Hepatocyte (in vitro differentiated cells): Measurements from ENCODE around the gene GRK5. TPM values are rescaled to one million over a fixed set of nuclear protein-coding genes. Genes with fewer than 3 reads are reported as not detected.

ENCODE experiments used
- DNase-seq: peaks from one replicate; pipeline ENCODE4 v3.0.0-alpha.2; 2016; ENCODE audit warnings: low spot score
- H2AFZ ChIP-seq: fragments of 200-600 bp; sonication (generic); 2 replicates; pipeline ENCODE4 v1.6.0; 2016; ENCODE audit warnings: antibody characterized with exemption, mild to moderate bottlenecking
- H3K27ac ChIP-seq: fragments of 200-600 bp; sonication (generic); 2 replicates; pipeline ENCODE4 v1.5.1; 2016; ENCODE audit warnings: mild to moderate bottlenecking
- H3K27me3 ChIP-seq: fragments of 200-600 bp; sonication (generic); 2 replicates; pipeline ENCODE4 v1.6.1; 2016
- H3K36me3 ChIP-seq: fragments of 200-600 bp; sonication (generic); replicated peaks from 2 replicates; pipeline ENCODE4 v1.5.1; 2016; ENCODE audit warnings: low read depth; ENCODE audit not compliant: insufficient read depth
- H3K4me1 ChIP-seq: fragments of 200-600 bp; sonication (generic); 2 replicates; pipeline ENCODE4 v1.5.1; 2016; ENCODE audit warnings: mild to moderate bottlenecking, moderate library complexity; ENCODE audit not compliant: insufficient read depth
- H3K4me2 ChIP-seq: fragments of 200-600 bp; sonication (generic); 2 replicates; pipeline ENCODE4 v1.6.0; 2016
- H3K4me3 ChIP-seq: fragments of 200-600 bp; sonication (generic); 2 replicates; pipeline ENCODE4 v1.5.1; 2016; ENCODE audit warnings: mild to moderate bottlenecking
- H3K79me2 ChIP-seq: fragments of 200-600 bp; sonication (generic); 2 replicates; pipeline ENCODE4 v1.6.0; 2017; ENCODE audit warnings: mild to moderate bottlenecking
- H3K9me2 ChIP-seq: fragments of 200-600 bp; sonication (generic); replicated peaks from 2 replicates; pipeline ENCODE4 v1.6.0; 2017; ENCODE audit warnings: mild to moderate bottlenecking; ENCODE audit not compliant: insufficient read depth
- H3K9me3 ChIP-seq: fragments of 200-600 bp; sonication (generic); 2 replicates; pipeline ENCODE4 v1.5.1; 2016; ENCODE audit warnings: low read depth, mild to moderate bottlenecking
- H4K20me1 ChIP-seq: fragments of 200-600 bp; sonication (generic); 2 replicates; pipeline ENCODE4 v1.6.0; 2016; ENCODE audit warnings: mild to moderate bottlenecking; ENCODE audit not compliant: insufficient read depth, poor library complexity, severe bottlenecking
- CTCF ChIP-seq: fragments of 200-600 bp; sonication (generic); IDR thresholded peaks from 2 replicates; pipeline ENCODE4 v1.5.1; 2016; ENCODE audit warnings: antibody characterized with exemption, mild to moderate bottlenecking; ENCODE audit not compliant: poor library complexity
- EZH2 ChIP-seq: fragments of 200-600 bp; sonication (generic); IDR thresholded peaks from 2 replicates; pipeline ENCODE4 v1.6.1; 2016; ENCODE audit warnings: antibody characterized with exemption, mild to moderate bottlenecking, borderline replicate concordance
- EZH2phosphoT487 ChIP-seq: fragments of 200-600 bp; sonication (generic); IDR thresholded peaks from one replicate; pipeline ENCODE4 v1.6.1; 2018; ENCODE audit warnings: antibody characterized with exemption, mild to moderate bottlenecking, low read depth, moderate library complexity; ENCODE audit not compliant: unreplicated experiment, severe bottlenecking
- WGBS: methylation state at CpG from one replicate; pipeline ENCODE4 v1.1.6; 2016; ENCODE audit warnings: low lambda C conversion rate; ENCODE audit errors: missing lambda C conversion rate; 5-methylcytosine and 5-hydroxymethylcytosine counted together
- polyA plus RNA-seq: library from polyadenylated mRNA; unstranded; fragments of >200 nt; fragmentation: Nextera tagmentation; extraction: Ambion mirVana; gene quantifications from 2 replicates; pipeline ENCODE4 v1.2.1, GENCODE V29; 2016
- total RNA-seq: library from RNA; depleted of rRNA; stranded (reverse); fragments of >200 nt; gene quantifications from 2 replicates; pipeline ENCODE4 v1.2.3, GENCODE V29; 2014

Gene GRK5
- total and polyA plus RNA-seq, 2 experiments from 2014 or later, result 7.6 to 19.9 TPM

- no peak for TF ChIP-seq CTCF
- TF ChIP-seq EZH2phosphoT487, result no peak
- no peak for TF ChIP-seq EZH2
- H4K20me1 ChIP-seq, result no peaks in the 10 kb centered on the region
- H3K79me2 ChIP-seq, result peaks cover 7% of the 10 kb centered on the region
- H3K27me3 ChIP-seq, result no peaks in the 10 kb centered on the region
- H3K27ac ChIP-seq, result peak overlapping the region; percentile 92
- H3K4me3 ChIP-seq, result no peak overlapping the region
- H3K9me2 ChIP-seq, result no peaks in the 10 kb centered on the region
- DNase-seq, result no peak
- WGBS, result 84% methylated on average over 8 of the region's 8 CpGs
- H3K9me3 ChIP-seq, result no peaks in the 10 kb centered on the region
- H3K36me3 ChIP-seq, result no peaks in the 10 kb centered on the region
- no peak overlapping the region for H2AFZ ChIP-seq
- H3K4me1 ChIP-seq, result peaks cover 12% of the 10 kb centered on the region
- H3K4me2 ChIP-seq, result peak overlapping the region; percentile 98
Measured at GRCh38 chr10:119166564-119166963, 40.8 kb upstream of the GRK5 start.

- Histone ChIP-seq H3K4me3 (no peak overlapping the region), H3K27ac (no peak overlapping the region), H3K36me3 (no peaks in the 10 kb centered on the region), H2AFZ (no peak overlapping the region), H3K4me2 (no peak overlapping the region), H3K9me3 (no peaks in the 10 kb centered on the region), H3K79me2 (peaks cover 10% of the 10 kb centered on the region), H3K4me1 (peaks cover 12% of the 10 kb centered on the region), H4K20me1 (no peaks in the 10 kb centered on the region), H3K9me2 (no peaks in the 10 kb centered on the region), H3K27me3 (no peaks in the 10 kb centered on the region)
- no peak for DNase-seq
- 82% methylated on average over 8 of the region's 8 CpGs for WGBS
- no peak for TF ChIP-seq EZH2phosphoT487
- TF ChIP-seq CTCF, result no peak
- no peak for TF ChIP-seq EZH2
Measured at GRCh38 chr10:119167041-119167440, 40.3 kb upstream of the GRK5 start.

- H2AFZ ChIP-seq, result no peak overlapping the region
- no peak overlapping the region for H3K4me3 ChIP-seq
- peaks cover 17% of the 10 kb centered on the region for H3K4me1 ChIP-seq
- H3K27me3 ChIP-seq, result no peaks in the 10 kb centered on the region
- DNase-seq, result no peak
- H3K9me3 ChIP-seq, result no peaks in the 10 kb centered on the region
- no peak overlapping the region for H3K4me2 ChIP-seq
- H3K79me2 ChIP-seq, result peaks cover 44% of the 10 kb centered on the region
- TF ChIP-seq EZH2, result no peak
- H4K20me1 ChIP-seq, result no peaks in the 10 kb centered on the region
- H3K36me3 ChIP-seq, result no peaks in the 10 kb centered on the region
- 50% methylated on average over 2 of the region's 2 CpGs for WGBS
- no peak overlapping the region for H3K27ac ChIP-seq
- no peaks in the 10 kb centered on the region for H3K9me2 ChIP-seq
Measured at GRCh38 chr10:119174109-119174508, 33.3 kb upstream of the GRK5 start.

- H3K4me1 ChIP-seq, result peaks cover 17% of the 10 kb centered on the region
- DNase-seq, result peak; percentile 22
- no peaks in the 10 kb centered on the region for H3K27me3 ChIP-seq
- no peak overlapping the region for H2AFZ ChIP-seq
- H3K9me3 ChIP-seq, result no peaks in the 10 kb centered on the region
- peaks cover 44% of the 10 kb centered on the region for H3K79me2 ChIP-seq
- H3K4me3 ChIP-seq, result no peak overlapping the region
- TF ChIP-seq EZH2phosphoT487 (no peak), EZH2 (no peak), CTCF (no peak)
- H3K36me3 ChIP-seq, result no peaks in the 10 kb centered on the region
- WGBS, result 73% methylated on average over 6 of the region's 6 CpGs
- no peaks in the 10 kb centered on the region for H4K20me1 ChIP-seq
- H3K4me2 ChIP-seq, result peak overlapping the region; percentile 84
- no peaks in the 10 kb centered on the region for H3K9me2 ChIP-seq
- peak overlapping the region; percentile 91 for H3K27ac ChIP-seq
Measured at GRCh38 chr10:119176166-119176565, 31.2 kb upstream of the GRK5 start.
